ENCODE measurements around the gene PSME3. TPM values are rescaled to one million over a fixed set of nuclear protein-coding genes. Genes with fewer than 3 reads are reported as not detected.
"Not testable (repeated sequence)": the region's sequence is repeated elsewhere in the genome, so short reads cannot be mapped to it uniquely, and the experiment has no call there.

PSME3 gene
- total RNA-seq, 1 donor from 2014 or later, result 60.8 TPM

GRCh38 chr17:42850954-42851353, 17.8 kb downstream of the PSME3 start, which contains the start of gene AOC3:
AOC3 (plus strand) TSS chr17:42851199; CDS start chr17:42851344, 145 bp downstream.
- DNase-seq (ENCODE audit: low read depth in 2 of 2), result no peak

GRCh38 chr17:42851371-42852240, 18.4 kb downstream of the PSME3 start:
- not testable (repeated sequence) for DNase-seq (ENCODE audit: low read depth in 2 of 2)

- no peak for DNase-seq (ENCODE audit: low read depth in 2 of 2)
Observed at GRCh38 chr17:42852351-42852750, 19.2 kb downstream of the PSME3 start.

GRCh38 chr17:42853004-42853403, 19.8 kb downstream of the PSME3 start:
- no peak for DNase-seq (ENCODE audit: low read depth in 2 of 2)

GRCh38 chr17:42853597-42853967, 20.4 kb downstream of the PSME3 start:
- DNase-seq (ENCODE audit: low read depth in 2 of 2), result no peak

- DNase-seq (ENCODE audit: low read depth in 2 of 2), result no peak
Observed at GRCh38 chr17:42853968-42854790, 21.0 kb downstream of the PSME3 start.

- no peak for DNase-seq (ENCODE audit: low read depth in 2 of 2)
Observed at GRCh38 chr17:42855048-42855596, 21.9 kb downstream of the PSME3 start.

- not testable (repeated sequence) for DNase-seq (ENCODE audit: low read depth in 2 of 2)
Observed at GRCh38 chr17:42856093-42856492, 22.9 kb downstream of the PSME3 start.

GRCh38 chr17:42856516-42856915, 23.3 kb downstream of the PSME3 start:
- not testable (repeated sequence) for DNase-seq (ENCODE audit: low read depth in 2 of 2)

- DNase-seq (ENCODE audit: low read depth in 2 of 2), result no peak
Observed at GRCh38 chr17:42857389-42857788, 24.2 kb downstream of the PSME3 start.

GRCh38 chr17:42865638-42866094, 32.5 kb downstream of the PSME3 start:
- no peak for DNase-seq (ENCODE audit: low read depth in 2 of 2)

- no peak for DNase-seq (ENCODE audit: low read depth in 2 of 2)
Observed at GRCh38 chr17:42866216-42866615, 33.0 kb downstream of the PSME3 start.

GRCh38 chr17:42866631-42867575, 33.7 kb downstream of the PSME3 start:
- DNase-seq (ENCODE audit: low read depth in 2 of 2), result no peak

GRCh38 chr17:42867694-42868261, 34.6 kb downstream of the PSME3 start:
- DNase-seq (ENCODE audit: low read depth in 2 of 2), result not testable (repeated sequence)

GRCh38 chr17:42868338-42868737, 35.1 kb downstream of the PSME3 start:
- no peak for DNase-seq (ENCODE audit: low read depth in 2 of 2)

- DNase-seq (ENCODE audit: low read depth in 2 of 2), result no peak
Observed at GRCh38 chr17:42871647-42872046, 38.5 kb downstream of the PSME3 start.

GRCh38 chr17:42872251-42872965, 39.2 kb downstream of the PSME3 start:
- DNase-seq (ENCODE audit: low read depth in 2 of 2), result no peak

GRCh38 chr17:42873315-42873714, 40.1 kb downstream of the PSME3 start:
- no peak for DNase-seq (ENCODE audit: low read depth in 2 of 2)

GRCh38 chr17:42873932-42874695, 40.9 kb downstream of the PSME3 start:
- not testable (repeated sequence) for DNase-seq (ENCODE audit: low read depth in 2 of 2)

Measured in dermis microvascular lymphatic vessel endothelial cell (primary cell).